Neural cell (in vitro differentiated cells): ENCODE data around the gene FRY. TPM values are rescaled to one million over a fixed set of nuclear protein-coding genes. Genes with fewer than 3 reads are reported as not detected.

ENCODE experiments used
- H2AFZ ChIP-seq: fragments of 200-600, 300-800 bp; sonication (generic), shearing (Covaris generic); 2 replicates; pipeline ENCODE4 v1.6.0; 2014; ENCODE audit warnings: low read depth, mild to moderate bottlenecking, antibody characterized with exemption, low read length, moderate library complexity
- H3F3A ChIP-seq: fragments of 200-600 bp; shearing (Covaris generic); 2 replicates; pipeline ENCODE4 v1.6.1; 2016; ENCODE audit warnings: mild to moderate bottlenecking, moderate library complexity, mixed read lengths, antibody characterized with exemption, low read length; ENCODE audit not compliant: insufficient read depth, poor library complexity, severe bottlenecking
- H3K27ac ChIP-seq: fragments of 200-600, 300-800 bp; sonication (generic), shearing (Covaris generic); 2 replicates; pipeline ENCODE4 v1.5.1; 2014; ENCODE audit warnings: mild to moderate bottlenecking, low read length, moderate library complexity
- H3K27me3 ChIP-seq: fragments of 300-800, 200-600 bp; sonication (generic), shearing (Covaris generic); 2 replicates; pipeline ENCODE4 v1.6.0; 2014; ENCODE audit warnings: mild to moderate bottlenecking, low read depth, low read length, moderate library complexity; ENCODE audit not compliant: insufficient read depth
- H3K36me3 ChIP-seq: fragments of 300-800, 200-600 bp; sonication (generic), shearing (Covaris generic); 2 replicates; pipeline ENCODE4 v1.5.1; 2014; ENCODE audit warnings: mild to moderate bottlenecking, antibody characterized with exemption, low read length, moderate library complexity; ENCODE audit not compliant: insufficient read depth
- H3K4me2 ChIP-seq: fragments of 300-800, 200-600 bp; sonication (generic), shearing (Covaris generic); 2 replicates; pipeline ENCODE4 v1.6.0; 2014; ENCODE audit warnings: mild to moderate bottlenecking, low read length
- H3K4me3 ChIP-seq: fragments of 300-800, 200-600 bp; sonication (generic), shearing (Covaris generic); 2 replicates; pipeline ENCODE4 v1.5.1; 2014; ENCODE audit warnings: mild to moderate bottlenecking, low read length, moderate library complexity
- H3K79me2 ChIP-seq: fragments of 200-600 bp; shearing (Covaris generic); replicated peaks from 2 replicates; pipeline ENCODE4 v1.6.0; 2014; ENCODE audit warnings: mild to moderate bottlenecking, low read length, moderate library complexity; ENCODE audit not compliant: insufficient read depth
- H3K9ac ChIP-seq: fragments of 300-800, 200-600 bp; sonication (generic), shearing (Covaris generic); 2 replicates; pipeline ENCODE4 v1.6.1; 2016; ENCODE audit warnings: mild to moderate bottlenecking, low read length, mixed read lengths
- H3K9me2 ChIP-seq: fragments of 200-600 bp; shearing (Covaris generic); 2 replicates; pipeline ENCODE4 v1.6.1; 2016; ENCODE audit warnings: mild to moderate bottlenecking, low read length, mixed read lengths; ENCODE audit not compliant: insufficient read depth
- H3K9me3 ChIP-seq: fragments of 200-600, 300-800 bp; sonication (generic), shearing (Covaris generic); 2 replicates; pipeline ENCODE4 v1.6.1; 2016; ENCODE audit warnings: mild to moderate bottlenecking, mixed run types, low read length, moderate library complexity, mixed read lengths
- H4K20me1 ChIP-seq: fragments of 200-600 bp; shearing (Covaris generic); 2 replicates; pipeline ENCODE4 v1.6.1; 2016; ENCODE audit warnings: mild to moderate bottlenecking, mixed run types; ENCODE audit not compliant: insufficient read depth
- CTCF ChIP-seq: fragments of 450-650 bp; IDR thresholded peaks from 2 replicates; pipeline ENCODE4 v1.5.1; 2014; ENCODE audit warnings: antibody characterized with exemption, mild to moderate bottlenecking, moderate library complexity; ENCODE audit not compliant: poor library complexity, severe bottlenecking
- EP300 ChIP-seq: fragments of 450-650 bp; conservative IDR thresholded peaks from 2 replicates; pipeline ENCODE4 v1.6.1; 2014; ENCODE audit warnings: antibody characterized with exemption, mild to moderate bottlenecking, moderate library complexity; ENCODE audit not compliant: poor library complexity, severe bottlenecking
- EZH2 ChIP-seq: fragments of 200-600, 300-800 bp; shearing (Covaris generic), sonication (generic); IDR thresholded peaks from 2 replicates; pipeline ENCODE4 v1.6.1; 2014; ENCODE audit warnings: antibody characterized with exemption, low read length, borderline replicate concordance, mild to moderate bottlenecking; ENCODE audit not compliant: insufficient read depth, poor library complexity, severe bottlenecking
- MXI1 ChIP-seq: fragments of 450-650 bp; conservative IDR thresholded peaks from 2 replicates; pipeline ENCODE4 v1.6.1; 2014; ENCODE audit warnings: antibody characterized with exemption, mild to moderate bottlenecking; ENCODE audit not compliant: poor library complexity, severe bottlenecking
- POLR2AphosphoS5 ChIP-seq: IDR thresholded peaks from 2 replicates; pipeline ENCODE4 v1.6.1; 2012
- RAD21 ChIP-seq: fragments of 450-650 bp; conservative IDR thresholded peaks from 2 replicates; pipeline ENCODE4 v1.6.1; 2014; ENCODE audit warnings: antibody characterized with exemption, mild to moderate bottlenecking, moderate library complexity
- REST ChIP-seq: IDR thresholded peaks from 2 replicates; pipeline ENCODE4 v1.6.1; 2012; ENCODE audit warnings: borderline replicate concordance
- SMC3 ChIP-seq: fragments of 450-650 bp; conservative IDR thresholded peaks from 2 replicates; pipeline ENCODE4 v1.6.1; 2014; ENCODE audit warnings: antibody characterized with exemption, mild to moderate bottlenecking, moderate library complexity; ENCODE audit not compliant: poor library complexity
- TAF1 ChIP-seq: IDR thresholded peaks from 2 replicates; pipeline ENCODE4 v1.6.1; 2012; ENCODE audit warnings: low read depth
- polyA plus RNA-seq: library from polyadenylated mRNA; depleted of rRNA; stranded (reverse); fragments of >200 nt; gene quantifications from 2 replicates; pipeline ENCODE4 v1.2.3, GENCODE V29; 2014

Gene FRY
- polyA plus RNA-seq, 1 donor from 2014 or later, result 49.3 TPM

GRCh38 chr13:32140109-32140508 lies 108.5 kb downstream of the FRY start:
- Histone ChIP-seq H3K4me2 (no peak overlapping the region), H3K9me2 (no peaks in the 10 kb centered on the region), H3K36me3 (no peaks in the 10 kb centered on the region), H3K9me3 (no peaks in the 10 kb centered on the region), H4K20me1 (no peaks in the 10 kb centered on the region), H3K79me2 (no peaks in the 10 kb centered on the region), H3K27ac (no peak overlapping the region), H3K9ac (no peak overlapping the region), H3K4me3 (no peak overlapping the region), H2AFZ (no peak overlapping the region), H3K27me3 (no peaks in the 10 kb centered on the region), H3F3A (no peaks in the 10 kb centered on the region)
- no peak for TF ChIP-seq EZH2
- TF ChIP-seq REST, result no peak
- no peak for TF ChIP-seq EP300
- no peak for TF ChIP-seq MXI1
- TF ChIP-seq POLR2AphosphoS5, result no peak
- TF ChIP-seq SMC3, result no peak
- TF ChIP-seq TAF1, result no peak
- no peak for TF ChIP-seq RAD21
- TF ChIP-seq CTCF, result no peak

- H3K36me3 ChIP-seq, result no peaks in the 10 kb centered on the region
- no peaks in the 10 kb centered on the region for H3K27me3 ChIP-seq
- no peak overlapping the region for H3K4me3 ChIP-seq
- H3K9ac ChIP-seq, result no peak overlapping the region
- no peaks in the 10 kb centered on the region for H3K79me2 ChIP-seq
- H4K20me1 ChIP-seq, result no peaks in the 10 kb centered on the region
- H3K27ac ChIP-seq, result no peak overlapping the region
- no peak for TF ChIP-seq TAF1
- TF ChIP-seq REST, result no peak
- no peak for TF ChIP-seq EP300
- TF ChIP-seq MXI1, result no peak
- TF ChIP-seq EZH2, result no peak
- no peak for TF ChIP-seq SMC3
- no peak for TF ChIP-seq RAD21
- TF ChIP-seq POLR2AphosphoS5, result no peak
- no peak for TF ChIP-seq CTCF
- H2AFZ ChIP-seq, result no peak overlapping the region
- no peak overlapping the region for H3K4me2 ChIP-seq
- no peaks in the 10 kb centered on the region for H3K9me3 ChIP-seq
- no peaks in the 10 kb centered on the region for H3K9me2 ChIP-seq
- H3F3A ChIP-seq, result no peaks in the 10 kb centered on the region
These were observed 109.9 kb downstream of the FRY start for GRCh38 chr13:32141462-32141861.
